Astrocyte of the cerebellum (primary cell): ENCODE results near the gene EIF4G1.

ENCODE experiments used
- DNase-seq: peaks from one replicate; pipeline ENCODE4 v3.0.0-alpha.2; 2011; ENCODE audit warnings: low read depth
- H3K4me3 ChIP-seq: 2 replicates; pipeline ENCODE4 v1.5.1; 2011; ENCODE audit warnings: mild to moderate bottlenecking, low read depth, low read length, moderate library complexity
- in situ Hi-C: cut with HindIII; loops from 2 replicates; pipeline ENCODE4 v1.10.0; 2017; ENCODE audit warnings: low sequenced_read_pairs
- TF ChIP-seq, protein P1 (sequence below): IDR thresholded peaks from 2 replicates; pipeline ENCODE4 v1.5.1; 2012; ENCODE audit warnings: low read length, low read depth, moderate library complexity, mild to moderate bottlenecking; ENCODE audit errors: missing control alignments

EIF4G1 gene

GRCh38 chr3:184322731-184323487 lies 8.5 kb downstream of the EIF4G1 start:
- in situ Hi-C loops = no loop called here
- no peak overlapping the region for H3K4me3 ChIP-seq
- TF ChIP-seq, protein P1, sequence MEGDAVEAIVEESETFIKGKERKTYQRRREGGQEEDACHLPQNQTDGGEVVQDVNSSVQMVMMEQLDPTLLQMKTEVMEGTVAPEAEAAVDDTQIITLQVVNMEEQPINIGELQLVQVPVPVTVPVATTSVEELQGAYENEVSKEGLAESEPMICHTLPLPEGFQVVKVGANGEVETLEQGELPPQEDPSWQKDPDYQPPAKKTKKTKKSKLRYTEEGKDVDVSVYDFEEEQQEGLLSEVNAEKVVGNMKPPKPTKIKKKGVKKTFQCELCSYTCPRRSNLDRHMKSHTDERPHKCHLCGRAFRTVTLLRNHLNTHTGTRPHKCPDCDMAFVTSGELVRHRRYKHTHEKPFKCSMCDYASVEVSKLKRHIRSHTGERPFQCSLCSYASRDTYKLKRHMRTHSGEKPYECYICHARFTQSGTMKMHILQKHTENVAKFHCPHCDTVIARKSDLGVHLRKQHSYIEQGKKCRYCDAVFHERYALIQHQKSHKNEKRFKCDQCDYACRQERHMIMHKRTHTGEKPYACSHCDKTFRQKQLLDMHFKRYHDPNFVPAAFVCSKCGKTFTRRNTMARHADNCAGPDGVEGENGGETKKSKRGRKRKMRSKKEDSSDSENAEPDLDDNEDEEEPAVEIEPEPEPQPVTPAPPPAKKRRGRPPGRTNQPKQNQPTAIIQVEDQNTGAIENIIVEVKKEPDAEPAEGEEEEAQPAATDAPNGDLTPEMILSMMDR = no peak
- no peak for DNase-seq

DNA sequence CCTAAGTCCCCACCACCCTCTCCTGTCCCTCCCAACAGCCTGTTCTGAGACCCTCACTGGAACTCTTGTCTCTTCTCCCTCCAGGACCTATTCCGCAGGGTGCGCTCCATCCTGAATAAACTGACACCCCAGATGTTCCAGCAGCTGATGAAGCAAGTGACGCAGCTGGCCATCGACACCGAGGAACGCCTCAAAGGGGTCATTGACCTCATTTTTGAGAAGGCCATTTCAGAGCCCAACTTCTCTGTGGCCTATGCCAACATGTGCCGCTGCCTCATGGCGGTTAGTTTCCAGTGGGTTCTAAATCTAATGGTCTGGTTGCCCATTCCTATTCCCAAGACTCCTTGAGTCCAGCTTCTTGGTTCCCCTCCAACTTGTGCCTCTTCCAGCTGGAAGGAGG lies 9.3 kb downstream of the EIF4G1 start:
- TF ChIP-seq, protein P1 = no peak
- no peak for DNase-seq
- no peak overlapping the region for H3K4me3 ChIP-seq
- in situ Hi-C loops = no loop called here

GRCh38 chr3:184325269-184325668 lies 10.9 kb downstream of the EIF4G1 start:
- in situ Hi-C loops = no loop called here

GRCh38 chr3:184325715-184326369 lies 11.4 kb downstream of the EIF4G1 start:
- in situ Hi-C loops = no loop called here
- DNase-seq = no peak
- H3K4me3 ChIP-seq = no peak overlapping the region
- TF ChIP-seq, protein P1 = no peak

More at GRCh38 chr3:184325269-184325668, 10.9 kb downstream of the EIF4G1 start:
- TF ChIP-seq, protein P1 = no peak
- no peak overlapping the region for H3K4me3 ChIP-seq
- no peak for DNase-seq

DNA sequence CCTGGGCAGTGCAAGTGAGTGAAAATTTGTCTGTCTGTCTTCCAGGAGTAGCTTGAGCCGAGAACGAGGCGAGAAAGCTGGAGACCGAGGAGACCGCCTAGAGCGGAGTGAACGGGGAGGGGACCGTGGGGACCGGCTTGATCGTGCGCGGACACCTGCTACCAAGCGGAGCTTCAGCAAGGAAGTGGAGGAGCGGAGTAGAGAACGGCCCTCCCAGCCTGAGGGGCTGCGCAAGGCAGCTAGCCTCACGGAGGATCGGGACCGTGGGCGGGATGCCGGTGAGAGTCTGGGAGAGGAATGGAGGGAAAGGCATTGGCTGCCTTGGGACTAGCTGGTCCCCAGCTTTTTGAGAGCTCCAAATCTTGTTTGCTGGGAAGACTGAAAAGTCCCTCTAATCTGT lies 12.8 kb downstream of the EIF4G1 start:
- H3K4me3 ChIP-seq = no peak overlapping the region
- DNase-seq = no peak
- in situ Hi-C loops = no loop called here

GRCh38 chr3:184328516-184328915 lies 14.1 kb downstream of the EIF4G1 start:
- no peak for DNase-seq
- in situ Hi-C loops = no loop called here
- TF ChIP-seq, protein P1 = no peak
- H3K4me3 ChIP-seq = no peak overlapping the region

More for the DNA sequence above, 12.8 kb downstream of the EIF4G1 start:
- TF ChIP-seq, protein P1 = no peak
